Omental fat pad (tissue), 4 donors: ENCODE measurements around the gene TRPV6. TPM values are rescaled to one million over a fixed set of nuclear protein-coding genes. Genes with fewer than 3 reads are reported as not detected.
A peak's percentile ranks its signal among the peaks of the same experiment; 100 is the strongest.

Source experiments
- ATAC-seq: fragments of 150-250 bp; one replicate; pipeline ENCODE4 v1.9.1; 2016; ENCODE audit warnings: mild to moderate bottlenecking, moderate library complexity; ENCODE audit not compliant: low FRiP score
- DNase-seq: peaks from one replicate; pipeline ENCODE4 v3.0.0-alpha.2; 2019; ENCODE audit warnings: low spot score
- CTCF ChIP-seq, 3 donors: fragments of 450-650 bp; IDR thresholded peaks; one replicate each; pipeline ENCODE4 v1.5.1; 2016 to 2017; ENCODE audit warnings: antibody characterized with exemption in 3 of 3, mild to moderate bottlenecking in 3 of 3, moderate library complexity in 2 of 3
- total RNA-seq, 4 donors: library from RNA; depleted of rRNA; stranded (reverse); fragments of >200 nt; gene quantifications; one replicate each; pipeline ENCODE4 v1.1.0, GENCODE V29; 2016

Gene TRPV6
- total RNA-seq, 4 donors from 2014 or later, result under 0.01 to 0.65 (median 0.52) TPM

GRCh38 chr7:142874837-142875236 lies 10.7 kb downstream of the TRPV6 start:
- DNase-seq, result no peak
- no peak for ATAC-seq
- no peak for TF ChIP-seq CTCF (IDR thresholded peaks at IDR 0.05)

GRCh38 chr7:142874409-142874808 lies 11.1 kb downstream of the TRPV6 start:
- ATAC-seq (no peak), DNase-seq (no peak)
- TF ChIP-seq CTCF (IDR thresholded peaks at IDR 0.05), result no peak

GRCh38 chr7:142873871-142874270 lies 11.7 kb downstream of the TRPV6 start:
- ATAC-seq, result no peak
- TF ChIP-seq CTCF (IDR thresholded peaks at IDR 0.05), result no peak
- DNase-seq, result no peak

GRCh38 chr7:142873281-142873784 lies 12.2 kb downstream of the TRPV6 start:
- peak; percentile 19 for ATAC-seq
- no peak for TF ChIP-seq CTCF (IDR thresholded peaks at IDR 0.05)
- DNase-seq, result no peak

- DNase-seq, result no peak
Observed at GRCh38 chr7:142872106-142872675, 13.4 kb downstream of the TRPV6 start.

GRCh38 chr7:142871260-142872105 lies 14.1 kb downstream of the TRPV6 start:
- DNase-seq, result no peak
- ATAC-seq, result no peak
- TF ChIP-seq CTCF (IDR thresholded peaks at IDR 0.05), result no peak

More at GRCh38 chr7:142872106-142872675, 13.4 kb downstream of the TRPV6 start:
- ATAC-seq, result no peak
- TF ChIP-seq CTCF (IDR thresholded peaks at IDR 0.05), result no peak
